ENCODE results near the gene TNFSF13. TPM values are rescaled to one million over a fixed set of nuclear protein-coding genes. Genes with fewer than 3 reads are reported as not detected.

Gene TNFSF13
- total and polyA plus RNA-seq, 2 of the 8 experiments (the other 6 are each of a cell fraction or from before 2014, with no cell fraction given): 2.1 to 2.6 TPM

DNA sequence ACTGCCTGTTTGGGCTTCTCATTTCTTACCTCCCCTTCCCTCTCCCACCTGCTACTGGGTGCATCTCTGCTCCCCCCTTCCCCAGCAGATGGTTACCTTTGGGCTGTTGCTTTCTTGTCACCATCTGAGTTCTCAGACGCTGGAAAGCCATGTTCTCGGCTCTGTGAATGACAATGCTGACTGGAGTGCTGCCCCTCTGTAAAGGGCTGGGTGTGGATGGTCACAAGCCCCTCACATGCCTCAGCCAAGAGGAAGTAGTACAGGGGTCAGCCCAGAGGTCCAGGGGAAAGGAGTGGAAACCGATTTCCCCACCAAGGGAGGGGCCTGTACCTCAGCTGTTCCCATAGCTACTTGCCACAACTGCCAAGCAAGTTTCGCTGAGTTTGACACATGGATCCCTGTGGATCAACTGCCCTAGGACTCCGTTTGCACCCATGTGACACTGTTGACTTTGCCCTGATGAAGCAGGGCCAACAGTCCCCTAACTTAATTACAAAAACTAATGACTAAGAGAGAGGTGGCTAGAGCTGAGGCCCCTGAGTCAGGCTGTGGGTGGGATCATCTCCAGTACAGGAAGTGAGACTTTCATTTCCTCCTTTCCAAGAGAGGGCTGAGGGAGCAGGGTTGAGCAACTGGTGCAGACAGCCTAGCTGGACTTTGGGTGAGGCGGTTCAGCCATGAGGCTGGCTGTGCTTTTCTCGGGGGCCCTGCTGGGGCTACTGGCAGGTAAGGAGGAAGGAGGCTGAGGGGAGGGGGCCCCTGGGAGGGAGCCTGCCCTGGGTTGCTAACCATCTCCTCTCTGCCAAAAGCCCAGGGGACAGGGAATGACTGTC is 20.7 kb downstream of the TNFSF13 start, which contains the start of gene CD68 (continued):
- TF ChIP-seq POU5F1 (IDR thresholded peaks at IDR 0.05; ENCODE audit: low read depth, low read length) (no peak), RXRA (IDR thresholded peaks at IDR 0.05; ENCODE audit: insufficient read depth, low read depth, low read length) (no peak), SAP30 (IDR thresholded peaks at IDR 0.05; ENCODE audit: insufficient read depth, insufficient replicate concordance, low read length) (no peak), TCF12 (IDR thresholded peaks at IDR 0.05; ENCODE audit: low read depth, low read length) (no peak), BRCA1 (IDR thresholded peaks at IDR 0.05; ENCODE audit: low read depth, low read length) (no peak), EGR1 (IDR thresholded peaks at IDR 0.05; ENCODE audit: borderline replicate concordance, low read depth, low read length) (0 out of 2 replicates have a peak, but pooled peaks have one; percentile 29)
- TF ChIP-seq, protein P1, sequence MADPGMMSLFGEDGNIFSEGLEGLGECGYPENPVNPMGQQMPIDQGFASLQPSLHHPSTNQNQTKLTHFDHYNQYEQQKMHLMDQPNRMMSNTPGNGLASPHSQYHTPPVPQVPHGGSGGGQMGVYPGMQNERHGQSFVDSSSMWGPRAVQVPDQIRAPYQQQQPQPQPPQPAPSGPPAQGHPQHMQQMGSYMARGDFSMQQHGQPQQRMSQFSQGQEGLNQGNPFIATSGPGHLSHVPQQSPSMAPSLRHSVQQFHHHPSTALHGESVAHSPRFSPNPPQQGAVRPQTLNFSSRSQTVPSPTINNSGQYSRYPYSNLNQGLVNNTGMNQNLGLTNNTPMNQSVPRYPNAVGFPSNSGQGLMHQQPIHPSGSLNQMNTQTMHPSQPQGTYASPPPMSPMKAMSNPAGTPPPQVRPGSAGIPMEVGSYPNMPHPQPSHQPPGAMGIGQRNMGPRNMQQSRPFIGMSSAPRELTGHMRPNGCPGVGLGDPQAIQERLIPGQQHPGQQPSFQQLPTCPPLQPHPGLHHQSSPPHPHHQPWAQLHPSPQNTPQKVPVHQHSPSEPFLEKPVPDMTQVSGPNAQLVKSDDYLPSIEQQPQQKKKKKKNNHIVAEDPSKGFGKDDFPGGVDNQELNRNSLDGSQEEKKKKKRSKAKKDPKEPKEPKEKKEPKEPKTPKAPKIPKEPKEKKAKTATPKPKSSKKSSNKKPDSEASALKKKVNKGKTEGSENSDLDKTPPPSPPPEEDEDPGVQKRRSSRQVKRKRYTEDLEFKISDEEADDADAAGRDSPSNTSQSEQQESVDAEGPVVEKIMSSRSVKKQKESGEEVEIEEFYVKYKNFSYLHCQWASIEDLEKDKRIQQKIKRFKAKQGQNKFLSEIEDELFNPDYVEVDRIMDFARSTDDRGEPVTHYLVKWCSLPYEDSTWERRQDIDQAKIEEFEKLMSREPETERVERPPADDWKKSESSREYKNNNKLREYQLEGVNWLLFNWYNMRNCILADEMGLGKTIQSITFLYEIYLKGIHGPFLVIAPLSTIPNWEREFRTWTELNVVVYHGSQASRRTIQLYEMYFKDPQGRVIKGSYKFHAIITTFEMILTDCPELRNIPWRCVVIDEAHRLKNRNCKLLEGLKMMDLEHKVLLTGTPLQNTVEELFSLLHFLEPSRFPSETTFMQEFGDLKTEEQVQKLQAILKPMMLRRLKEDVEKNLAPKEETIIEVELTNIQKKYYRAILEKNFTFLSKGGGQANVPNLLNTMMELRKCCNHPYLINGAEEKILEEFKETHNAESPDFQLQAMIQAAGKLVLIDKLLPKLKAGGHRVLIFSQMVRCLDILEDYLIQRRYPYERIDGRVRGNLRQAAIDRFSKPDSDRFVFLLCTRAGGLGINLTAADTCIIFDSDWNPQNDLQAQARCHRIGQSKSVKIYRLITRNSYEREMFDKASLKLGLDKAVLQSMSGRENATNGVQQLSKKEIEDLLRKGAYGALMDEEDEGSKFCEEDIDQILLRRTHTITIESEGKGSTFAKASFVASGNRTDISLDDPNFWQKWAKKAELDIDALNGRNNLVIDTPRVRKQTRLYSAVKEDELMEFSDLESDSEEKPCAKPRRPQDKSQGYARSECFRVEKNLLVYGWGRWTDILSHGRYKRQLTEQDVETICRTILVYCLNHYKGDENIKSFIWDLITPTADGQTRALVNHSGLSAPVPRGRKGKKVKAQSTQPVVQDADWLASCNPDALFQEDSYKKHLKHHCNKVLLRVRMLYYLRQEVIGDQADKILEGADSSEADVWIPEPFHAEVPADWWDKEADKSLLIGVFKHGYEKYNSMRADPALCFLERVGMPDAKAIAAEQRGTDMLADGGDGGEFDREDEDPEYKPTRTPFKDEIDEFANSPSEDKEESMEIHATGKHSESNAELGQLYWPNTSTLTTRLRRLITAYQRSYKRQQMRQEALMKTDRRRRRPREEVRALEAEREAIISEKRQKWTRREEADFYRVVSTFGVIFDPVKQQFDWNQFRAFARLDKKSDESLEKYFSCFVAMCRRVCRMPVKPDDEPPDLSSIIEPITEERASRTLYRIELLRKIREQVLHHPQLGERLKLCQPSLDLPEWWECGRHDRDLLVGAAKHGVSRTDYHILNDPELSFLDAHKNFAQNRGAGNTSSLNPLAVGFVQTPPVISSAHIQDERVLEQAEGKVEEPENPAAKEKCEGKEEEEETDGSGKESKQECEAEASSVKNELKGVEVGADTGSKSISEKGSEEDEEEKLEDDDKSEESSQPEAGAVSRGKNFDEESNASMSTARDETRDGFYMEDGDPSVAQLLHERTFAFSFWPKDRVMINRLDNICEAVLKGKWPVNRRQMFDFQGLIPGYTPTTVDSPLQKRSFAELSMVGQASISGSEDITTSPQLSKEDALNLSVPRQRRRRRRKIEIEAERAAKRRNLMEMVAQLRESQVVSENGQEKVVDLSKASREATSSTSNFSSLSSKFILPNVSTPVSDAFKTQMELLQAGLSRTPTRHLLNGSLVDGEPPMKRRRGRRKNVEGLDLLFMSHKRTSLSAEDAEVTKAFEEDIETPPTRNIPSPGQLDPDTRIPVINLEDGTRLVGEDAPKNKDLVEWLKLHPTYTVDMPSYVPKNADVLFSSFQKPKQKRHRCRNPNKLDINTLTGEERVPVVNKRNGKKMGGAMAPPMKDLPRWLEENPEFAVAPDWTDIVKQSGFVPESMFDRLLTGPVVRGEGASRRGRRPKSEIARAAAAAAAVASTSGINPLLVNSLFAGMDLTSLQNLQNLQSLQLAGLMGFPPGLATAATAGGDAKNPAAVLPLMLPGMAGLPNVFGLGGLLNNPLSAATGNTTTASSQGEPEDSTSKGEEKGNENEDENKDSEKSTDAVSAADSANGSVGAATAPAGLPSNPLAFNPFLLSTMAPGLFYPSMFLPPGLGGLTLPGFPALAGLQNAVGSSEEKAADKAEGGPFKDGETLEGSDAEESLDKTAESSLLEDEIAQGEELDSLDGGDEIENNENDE (IDR thresholded peaks at IDR 0.05; ENCODE audit: insufficient replicate concordance, low read length): peak; percentile 47
- TF ChIP-seq, protein P2, sequence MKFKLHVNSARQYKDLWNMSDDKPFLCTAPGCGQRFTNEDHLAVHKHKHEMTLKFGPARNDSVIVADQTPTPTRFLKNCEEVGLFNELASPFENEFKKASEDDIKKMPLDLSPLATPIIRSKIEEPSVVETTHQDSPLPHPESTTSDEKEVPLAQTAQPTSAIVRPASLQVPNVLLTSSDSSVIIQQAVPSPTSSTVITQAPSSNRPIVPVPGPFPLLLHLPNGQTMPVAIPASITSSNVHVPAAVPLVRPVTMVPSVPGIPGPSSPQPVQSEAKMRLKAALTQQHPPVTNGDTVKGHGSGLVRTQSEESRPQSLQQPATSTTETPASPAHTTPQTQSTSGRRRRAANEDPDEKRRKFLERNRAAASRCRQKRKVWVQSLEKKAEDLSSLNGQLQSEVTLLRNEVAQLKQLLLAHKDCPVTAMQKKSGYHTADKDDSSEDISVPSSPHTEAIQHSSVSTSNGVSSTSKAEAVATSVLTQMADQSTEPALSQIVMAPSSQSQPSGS (IDR thresholded peaks at IDR 0.05; ENCODE audit: low read length): peak; percentile 91; the same call in 1 of the 2 replicates

Data from H1 (cell line).